Measurements from ENCODE around the gene MED13L.
A peak's percentile ranks its signal among the peaks of the same experiment; 100 is the strongest.

Gene MED13L

GRCh38 chr12:115926037-115926670 lies 351.3 kb downstream of the MED13L start:
- no peak for DNase-seq

- DNase-seq, result no peak
These were observed 353.6 kb downstream of the MED13L start for GRCh38 chr12:115923851-115924250.

GRCh38 chr12:115922952-115923564 lies 354.4 kb downstream of the MED13L start:
- DNase-seq, result no peak

- no peak for DNase-seq
These were observed 356.9 kb downstream of the MED13L start for GRCh38 chr12:115920395-115921183.

GRCh38 chr12:115918763-115919162 lies 358.7 kb downstream of the MED13L start:
- no peak for DNase-seq

- DNase-seq, result peak; percentile 4
These were observed 360.4 kb downstream of the MED13L start for GRCh38 chr12:115916910-115917668.

- DNase-seq, result no peak
These were observed 363.4 kb downstream of the MED13L start for GRCh38 chr12:115914122-115914521.

- no peak for DNase-seq
These were observed 365.1 kb downstream of the MED13L start for GRCh38 chr12:115912440-115912839.

- no peak for DNase-seq
These were observed 366.1 kb downstream of the MED13L start for GRCh38 chr12:115911360-115911759.

GRCh38 chr12:115910057-115910456 lies 367.4 kb downstream of the MED13L start:
- DNase-seq, result no peak
